HL-60 (cell line): ENCODE data around the gene ZNF587.

Experiments
- DNase-seq, 2 experiments: peaks; one replicate each; pipeline ENCODE4 v3.0.0-alpha.2; 2010 to 2020; ENCODE audit warnings: low read depth in 1 of 2, low spot score in 1 of 2
- H3K27ac ChIP-seq: fragments of 250-450 bp; sonication (Bioruptor Pico); replicated peaks from 2 replicates; pipeline ENCODE4 v1.5.1; 2020; ENCODE audit warnings: mild to moderate bottlenecking, moderate library complexity
- H3K27me3 ChIP-seq: fragments of 250-450 bp; sonication (Bioruptor Pico); 2 replicates; pipeline ENCODE4 v1.5.1; 2021; ENCODE audit warnings: mild to moderate bottlenecking, moderate library complexity; ENCODE audit not compliant: insufficient read depth, poor library complexity, severe bottlenecking
- H3K4me3 ChIP-seq: replicated peaks from 2 replicates; pipeline ENCODE4 v1.5.1; 2011; ENCODE audit warnings: mild to moderate bottlenecking, control low read depth, low read length; ENCODE audit not compliant: insufficient read depth
- GABPA ChIP-seq: IDR thresholded peaks from 2 replicates; pipeline ENCODE4 v1.6.1; 2012; ENCODE audit warnings: low read depth
- POLR2AphosphoS5 ChIP-seq: IDR thresholded peaks from 2 replicates; pipeline ENCODE4 v1.6.1; 2012; ENCODE audit warnings: low read depth
- SPI1 ChIP-seq: IDR thresholded peaks from 2 replicates; pipeline ENCODE4 v1.6.1; 2012; ENCODE audit warnings: low read depth, mild to moderate bottlenecking, borderline replicate concordance
- TF ChIP-seq, protein P1 (sequence below): IDR thresholded peaks from one replicate; pipeline ENCODE4 v1.5.1; 2011; ENCODE audit warnings: low read length, control low read depth, inconsistent platforms; ENCODE audit not compliant: insufficient read depth
- TF ChIP-seq, protein P2 (sequence below): IDR thresholded peaks from 2 replicates; pipeline ENCODE4 v1.6.1; 2012; ENCODE audit warnings: low read depth; ENCODE audit not compliant: insufficient replicate concordance

The ZNF587 gene

DNA sequence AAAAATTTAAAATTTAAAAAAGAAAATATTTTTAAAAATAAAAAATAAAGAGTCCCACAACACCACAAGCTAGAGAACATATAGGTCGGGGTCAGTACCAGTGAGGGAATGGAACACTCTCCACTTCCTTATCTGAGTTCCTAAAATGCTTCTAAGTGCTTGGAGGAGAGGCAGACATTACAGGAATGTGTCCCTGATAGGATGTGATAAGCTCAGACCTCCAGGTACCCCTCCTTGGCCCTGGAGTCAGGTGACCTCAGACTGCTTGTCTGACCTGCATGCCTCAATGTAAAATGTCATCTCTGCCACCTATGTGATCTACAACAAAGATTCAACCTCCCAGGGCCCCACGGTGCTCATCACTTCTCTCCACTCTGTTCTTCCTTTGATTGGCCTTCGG is 36.4 kb downstream of the ZNF587 start:
- TF ChIP-seq, protein P1, sequence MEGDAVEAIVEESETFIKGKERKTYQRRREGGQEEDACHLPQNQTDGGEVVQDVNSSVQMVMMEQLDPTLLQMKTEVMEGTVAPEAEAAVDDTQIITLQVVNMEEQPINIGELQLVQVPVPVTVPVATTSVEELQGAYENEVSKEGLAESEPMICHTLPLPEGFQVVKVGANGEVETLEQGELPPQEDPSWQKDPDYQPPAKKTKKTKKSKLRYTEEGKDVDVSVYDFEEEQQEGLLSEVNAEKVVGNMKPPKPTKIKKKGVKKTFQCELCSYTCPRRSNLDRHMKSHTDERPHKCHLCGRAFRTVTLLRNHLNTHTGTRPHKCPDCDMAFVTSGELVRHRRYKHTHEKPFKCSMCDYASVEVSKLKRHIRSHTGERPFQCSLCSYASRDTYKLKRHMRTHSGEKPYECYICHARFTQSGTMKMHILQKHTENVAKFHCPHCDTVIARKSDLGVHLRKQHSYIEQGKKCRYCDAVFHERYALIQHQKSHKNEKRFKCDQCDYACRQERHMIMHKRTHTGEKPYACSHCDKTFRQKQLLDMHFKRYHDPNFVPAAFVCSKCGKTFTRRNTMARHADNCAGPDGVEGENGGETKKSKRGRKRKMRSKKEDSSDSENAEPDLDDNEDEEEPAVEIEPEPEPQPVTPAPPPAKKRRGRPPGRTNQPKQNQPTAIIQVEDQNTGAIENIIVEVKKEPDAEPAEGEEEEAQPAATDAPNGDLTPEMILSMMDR, result no peak
- TF ChIP-seq SPI1 (no peak), GABPA (no peak), POLR2AphosphoS5 (no peak)
- TF ChIP-seq, protein P2, sequence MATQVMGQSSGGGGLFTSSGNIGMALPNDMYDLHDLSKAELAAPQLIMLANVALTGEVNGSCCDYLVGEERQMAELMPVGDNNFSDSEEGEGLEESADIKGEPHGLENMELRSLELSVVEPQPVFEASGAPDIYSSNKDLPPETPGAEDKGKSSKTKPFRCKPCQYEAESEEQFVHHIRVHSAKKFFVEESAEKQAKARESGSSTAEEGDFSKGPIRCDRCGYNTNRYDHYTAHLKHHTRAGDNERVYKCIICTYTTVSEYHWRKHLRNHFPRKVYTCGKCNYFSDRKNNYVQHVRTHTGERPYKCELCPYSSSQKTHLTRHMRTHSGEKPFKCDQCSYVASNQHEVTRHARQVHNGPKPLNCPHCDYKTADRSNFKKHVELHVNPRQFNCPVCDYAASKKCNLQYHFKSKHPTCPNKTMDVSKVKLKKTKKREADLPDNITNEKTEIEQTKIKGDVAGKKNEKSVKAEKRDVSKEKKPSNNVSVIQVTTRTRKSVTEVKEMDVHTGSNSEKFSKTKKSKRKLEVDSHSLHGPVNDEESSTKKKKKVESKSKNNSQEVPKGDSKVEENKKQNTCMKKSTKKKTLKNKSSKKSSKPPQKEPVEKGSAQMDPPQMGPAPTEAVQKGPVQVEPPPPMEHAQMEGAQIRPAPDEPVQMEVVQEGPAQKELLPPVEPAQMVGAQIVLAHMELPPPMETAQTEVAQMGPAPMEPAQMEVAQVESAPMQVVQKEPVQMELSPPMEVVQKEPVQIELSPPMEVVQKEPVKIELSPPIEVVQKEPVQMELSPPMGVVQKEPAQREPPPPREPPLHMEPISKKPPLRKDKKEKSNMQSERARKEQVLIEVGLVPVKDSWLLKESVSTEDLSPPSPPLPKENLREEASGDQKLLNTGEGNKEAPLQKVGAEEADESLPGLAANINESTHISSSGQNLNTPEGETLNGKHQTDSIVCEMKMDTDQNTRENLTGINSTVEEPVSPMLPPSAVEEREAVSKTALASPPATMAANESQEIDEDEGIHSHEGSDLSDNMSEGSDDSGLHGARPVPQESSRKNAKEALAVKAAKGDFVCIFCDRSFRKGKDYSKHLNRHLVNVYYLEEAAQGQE, result no peak
- Histone ChIP-seq H3K27me3 (no peaks in the 10 kb centered on the region), H3K27ac (no peak overlapping the region), H3K4me3 (no peak overlapping the region)
- DNase-seq, result no peak

DNA sequence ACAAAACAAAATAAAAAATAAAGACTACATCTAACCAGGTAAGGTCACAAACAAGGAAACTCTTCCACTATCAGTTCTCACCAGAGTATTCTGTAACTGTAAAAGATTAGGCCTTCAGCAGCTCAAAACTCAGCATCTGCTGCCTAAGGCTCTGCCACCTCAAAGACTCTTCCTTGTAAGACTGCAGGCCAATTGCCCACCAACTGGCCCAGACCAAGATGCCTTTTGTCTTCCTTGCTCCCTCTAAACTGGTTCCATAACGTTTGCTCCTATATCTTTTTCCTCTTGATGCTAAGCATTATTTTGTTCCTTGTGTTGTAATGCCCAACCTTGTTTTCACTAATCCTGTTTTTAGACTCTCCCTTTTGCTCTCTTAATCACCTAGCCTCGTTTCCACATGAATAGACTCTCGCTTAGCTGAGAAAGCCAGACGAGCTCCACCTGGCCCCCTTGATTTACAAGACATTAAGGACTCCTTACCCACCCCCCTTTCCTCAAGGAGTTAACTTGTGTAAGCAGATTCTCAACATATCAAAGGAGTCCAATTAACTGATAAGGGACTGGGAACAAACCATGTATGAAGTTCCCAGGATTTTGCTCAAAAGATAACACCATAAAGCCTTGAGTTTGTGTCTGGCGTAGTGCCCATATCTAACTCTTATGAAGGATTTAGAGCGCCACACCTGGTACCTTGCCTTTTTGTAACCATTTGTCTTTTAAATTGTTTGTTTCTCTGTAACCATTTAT is 37.7 kb downstream of the ZNF587 start:
- Histone ChIP-seq H3K4me3 (peak overlapping the region; percentile 85), H3K27me3 (no peaks in the 10 kb centered on the region), H3K27ac (peak overlapping the region; percentile 92)
- no peak for TF ChIP-seq SPI1
- TF ChIP-seq, protein P1, result no peak
- TF ChIP-seq GABPA, result no peak
- TF ChIP-seq, protein P2, result no peak
- TF ChIP-seq POLR2AphosphoS5, result no peak
- DNase-seq, result no peak

DNA sequence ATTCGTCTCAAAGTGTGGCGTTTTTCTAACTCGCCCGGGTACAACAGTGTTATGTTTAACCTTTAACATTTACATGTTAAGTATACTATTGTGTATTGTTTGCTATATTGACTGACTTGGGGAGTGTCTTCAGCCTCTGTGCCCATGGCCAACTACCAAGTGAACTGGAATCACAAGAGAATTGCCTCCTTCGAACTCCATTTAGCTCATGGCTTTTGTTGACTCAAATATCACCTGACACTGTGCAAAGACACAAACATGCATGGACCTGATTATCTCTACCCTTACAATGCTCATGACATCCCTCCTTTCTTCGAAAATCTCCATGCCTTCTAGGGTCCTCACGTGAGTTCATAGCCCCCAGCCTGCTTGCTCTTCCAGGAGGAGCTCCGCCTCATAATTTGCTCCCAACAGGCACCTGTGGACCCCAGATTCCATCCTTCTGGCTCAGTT is 38.5 kb downstream of the ZNF587 start:
- H3K27me3 ChIP-seq, result no peaks in the 10 kb centered on the region
- TF ChIP-seq, protein P2, result no peak
- TF ChIP-seq POLR2AphosphoS5 (no peak), SPI1 (no peak), GABPA (no peak)
- TF ChIP-seq, protein P1, result no peak
- peak overlapping the region; percentile 92 for H3K27ac ChIP-seq
- peak overlapping the region; percentile 85 for H3K4me3 ChIP-seq
- DNase-seq, result no peak
